WTC11 (cell line): Measurements from ENCODE around the gene JUP. TPM values are rescaled to one million over a fixed set of nuclear protein-coding genes. Genes with fewer than 3 reads are reported as not detected.

Experiments
- ATAC-seq: fragments of 200-7000 bp; cut with Tn5 transposase; 2 replicates; pipeline ENCODE4 v1.10.0; 2021; ENCODE audit warnings: mild to moderate bottlenecking, moderate library complexity
- CTCF ChIA-PET: fragments of 300-600 bp; sonication (Branson Sonifier 250); formaldehyde crosslinking; loops from one replicate; lab custom pipeline; 2021; ENCODE audit warnings: antibody characterized with exemption; lab: Charles Lee
- POLR2A ChIA-PET: fragments of 350-600 bp; sonication (Branson Sonifier 250); formaldehyde crosslinking; loops from one replicate; lab custom pipeline; 2021; ENCODE audit warnings: antibody characterized with exemption; lab: Charles Lee
- DNase-seq: peaks from one replicate; pipeline ENCODE4 v3.0.0; 2021; ENCODE audit warnings: low spot score
- H3K27ac Mint-ChIP-seq: 2 replicates; pipeline ENCODE4 v1.8.0; 2021; ENCODE audit warnings: mixed read lengths
- H3K27me3 Mint-ChIP-seq: 2 replicates; pipeline ENCODE4 v1.8.0; 2021; ENCODE audit warnings: low read depth, mild to moderate bottlenecking, moderate library complexity, mixed read lengths
- H3K36me3 Mint-ChIP-seq: 2 replicates; pipeline ENCODE4 v1.8.0; 2021; ENCODE audit warnings: mixed read lengths
- H3K4me1 Mint-ChIP-seq: 2 replicates; pipeline ENCODE4 v1.8.0; 2022; ENCODE audit warnings: mixed read lengths
- H3K4me3 Mint-ChIP-seq: 2 replicates; pipeline ENCODE4 v1.8.0; 2021; ENCODE audit warnings: mild to moderate bottlenecking, moderate library complexity, mixed read lengths
- H3K9me3 Mint-ChIP-seq: 2 replicates; pipeline ENCODE4 v1.8.0; 2021; ENCODE audit warnings: mixed read lengths
- ATF1 ChIP-seq: sonication (generic); formaldehyde crosslinking; IDR thresholded peaks from 2 replicates; pipeline ENCODE4 v1.8.1; 2023; ENCODE audit warnings: mild to moderate bottlenecking, moderate library complexity, missing genetic modification reagents
- CTCF ChIP-seq: fragments of 200-600 bp; IDR thresholded peaks from 2 replicates; pipeline ENCODE4 v1.8.0; 2022; ENCODE audit warnings: antibody characterized with exemption
- ELF4 ChIP-seq: sonication (generic); formaldehyde crosslinking; IDR thresholded peaks from 2 replicates; pipeline ENCODE4 v1.8.1; 2022; ENCODE audit warnings: low read depth, mild to moderate bottlenecking, moderate library complexity, missing genetic modification reagents
- ETV6 ChIP-seq: sonication (generic); formaldehyde crosslinking; IDR thresholded peaks from 2 replicates; pipeline ENCODE4 v1.8.1; 2022; ENCODE audit warnings: mild to moderate bottlenecking, missing genetic modification reagents
- KAT7 ChIP-seq: sonication (generic); formaldehyde crosslinking; IDR thresholded peaks from 2 replicates; pipeline ENCODE4 v1.8.1; 2023; ENCODE audit warnings: missing genetic modification reagents, mild to moderate bottlenecking, borderline replicate concordance
- MXD4 ChIP-seq: fragments of 250-450 bp; sonication (Bioruptor Pico); IDR thresholded peaks from 2 replicates; pipeline ENCODE4 v1.8.0; 2021; ENCODE audit warnings: mild to moderate bottlenecking, moderate library complexity, borderline replicate concordance
- PRDM15 ChIP-seq: sonication (generic); formaldehyde crosslinking; IDR thresholded peaks from 2 replicates; pipeline ENCODE4 v1.8.0; 2022; ENCODE audit warnings: missing genetic modification reagents
- PRRX2 ChIP-seq: fragments of 250-450 bp; sonication (Bioruptor Pico); IDR thresholded peaks from 2 replicates; pipeline ENCODE4 v1.8.0; 2021; ENCODE audit warnings: mild to moderate bottlenecking
- RELA ChIP-seq: sonication (generic); formaldehyde crosslinking; IDR thresholded peaks from 2 replicates; pipeline ENCODE4 v1.8.1; 2022; ENCODE audit warnings: missing genetic modification reagents, mild to moderate bottlenecking, borderline replicate concordance
- SMAD3 ChIP-seq: sonication (generic); formaldehyde crosslinking; IDR thresholded peaks from 2 replicates; pipeline ENCODE4 v1.8.0; 2022; ENCODE audit warnings: missing genetic modification reagents, mild to moderate bottlenecking, borderline replicate concordance
- TCF7 ChIP-seq: sonication (generic); formaldehyde crosslinking; IDR thresholded peaks from 2 replicates; pipeline ENCODE4 v1.8.0; 2022; ENCODE audit warnings: mild to moderate bottlenecking, low read depth, missing genetic modification reagents, moderate library complexity
- total RNA-seq: library from RNA; stranded (reverse); gene quantifications from 3 replicates; pipeline ENCODE4 v1.2.3, GENCODE V29; 2021
- TF ChIP-seq, protein P1 (sequence below): sonication (generic); formaldehyde crosslinking; IDR thresholded peaks from 2 replicates; pipeline ENCODE4 v1.8.1; 2022; ENCODE audit warnings: mild to moderate bottlenecking, moderate library complexity, missing genetic modification reagents
- TF ChIP-seq, protein P2 (sequence below): fragments of 250-450 bp; sonication (Bioruptor Pico); IDR thresholded peaks from 2 replicates; pipeline ENCODE4 v1.9.0; 2021; ENCODE audit warnings: mild to moderate bottlenecking
- TF ChIP-seq, protein P3 (sequence below): sonication (generic); formaldehyde crosslinking; IDR thresholded peaks from 2 replicates; pipeline ENCODE4 v1.8.0; 2023; ENCODE audit warnings: missing genetic modification reagents

Gene JUP
- total RNA-seq, 1 experiment from 2014 or later: 103 TPM

DNA sequence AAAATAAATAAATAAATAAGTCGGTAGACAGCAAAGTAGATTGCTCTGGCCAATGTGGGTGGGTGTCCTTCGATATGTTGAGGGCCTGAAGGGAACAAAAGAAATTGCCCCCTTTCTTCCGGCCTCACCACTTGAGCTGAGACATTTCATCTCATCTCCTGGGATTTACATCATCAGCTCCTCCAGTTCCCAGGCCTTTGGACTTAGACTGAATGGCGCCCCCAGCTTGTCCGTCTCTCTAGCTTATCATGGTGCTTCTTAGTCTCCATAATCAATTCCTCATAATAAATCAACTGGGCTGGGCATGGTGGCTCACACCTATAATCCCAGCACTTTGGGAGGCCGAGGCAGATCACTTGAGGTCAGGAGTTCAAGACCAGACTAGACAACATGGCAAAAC, 38.2 kb downstream of the JUP start (continued):
- TF ChIP-seq, protein P1, sequence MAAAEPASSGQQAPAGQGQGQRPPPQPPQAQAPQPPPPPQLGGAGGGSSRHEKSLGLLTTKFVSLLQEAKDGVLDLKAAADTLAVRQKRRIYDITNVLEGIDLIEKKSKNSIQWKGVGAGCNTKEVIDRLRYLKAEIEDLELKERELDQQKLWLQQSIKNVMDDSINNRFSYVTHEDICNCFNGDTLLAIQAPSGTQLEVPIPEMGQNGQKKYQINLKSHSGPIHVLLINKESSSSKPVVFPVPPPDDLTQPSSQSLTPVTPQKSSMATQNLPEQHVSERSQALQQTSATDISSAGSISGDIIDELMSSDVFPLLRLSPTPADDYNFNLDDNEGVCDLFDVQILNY (CRISPR knock-in tag): no peak
- TF ChIP-seq KAT7 (CRISPR knock-in tag) (no peak), ETV6 (CRISPR knock-in tag) (no peak)
- TF ChIP-seq, protein P2, sequence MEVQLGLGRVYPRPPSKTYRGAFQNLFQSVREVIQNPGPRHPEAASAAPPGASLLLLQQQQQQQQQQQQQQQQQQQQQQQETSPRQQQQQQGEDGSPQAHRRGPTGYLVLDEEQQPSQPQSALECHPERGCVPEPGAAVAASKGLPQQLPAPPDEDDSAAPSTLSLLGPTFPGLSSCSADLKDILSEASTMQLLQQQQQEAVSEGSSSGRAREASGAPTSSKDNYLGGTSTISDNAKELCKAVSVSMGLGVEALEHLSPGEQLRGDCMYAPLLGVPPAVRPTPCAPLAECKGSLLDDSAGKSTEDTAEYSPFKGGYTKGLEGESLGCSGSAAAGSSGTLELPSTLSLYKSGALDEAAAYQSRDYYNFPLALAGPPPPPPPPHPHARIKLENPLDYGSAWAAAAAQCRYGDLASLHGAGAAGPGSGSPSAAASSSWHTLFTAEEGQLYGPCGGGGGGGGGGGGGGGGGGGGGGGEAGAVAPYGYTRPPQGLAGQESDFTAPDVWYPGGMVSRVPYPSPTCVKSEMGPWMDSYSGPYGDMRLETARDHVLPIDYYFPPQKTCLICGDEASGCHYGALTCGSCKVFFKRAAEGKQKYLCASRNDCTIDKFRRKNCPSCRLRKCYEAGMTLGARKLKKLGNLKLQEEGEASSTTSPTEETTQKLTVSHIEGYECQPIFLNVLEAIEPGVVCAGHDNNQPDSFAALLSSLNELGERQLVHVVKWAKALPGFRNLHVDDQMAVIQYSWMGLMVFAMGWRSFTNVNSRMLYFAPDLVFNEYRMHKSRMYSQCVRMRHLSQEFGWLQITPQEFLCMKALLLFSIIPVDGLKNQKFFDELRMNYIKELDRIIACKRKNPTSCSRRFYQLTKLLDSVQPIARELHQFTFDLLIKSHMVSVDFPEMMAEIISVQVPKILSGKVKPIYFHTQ: no peak
- TF ChIP-seq, protein P3, sequence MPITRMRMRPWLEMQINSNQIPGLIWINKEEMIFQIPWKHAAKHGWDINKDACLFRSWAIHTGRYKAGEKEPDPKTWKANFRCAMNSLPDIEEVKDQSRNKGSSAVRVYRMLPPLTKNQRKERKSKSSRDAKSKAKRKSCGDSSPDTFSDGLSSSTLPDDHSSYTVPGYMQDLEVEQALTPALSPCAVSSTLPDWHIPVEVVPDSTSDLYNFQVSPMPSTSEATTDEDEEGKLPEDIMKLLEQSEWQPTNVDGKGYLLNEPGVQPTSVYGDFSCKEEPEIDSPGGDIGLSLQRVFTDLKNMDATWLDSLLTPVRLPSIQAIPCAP (CRISPR knock-in tag): no peak

- Mint-ChIP-seq H3K27me3 (peaks cover 13% of the 10 kb centered on the region), H3K4me3 (no peak overlapping the region), H3K36me3 (no peaks in the 10 kb centered on the region), H3K9me3 (no peaks in the 10 kb centered on the region)
- ATAC-seq: no peak
- TF ChIP-seq PRDM15 (CRISPR knock-in tag): peak; percentile 47
- no peak for TF ChIP-seq TCF7 (CRISPR knock-in tag)
- TF ChIP-seq, all 79 proteins: peak for 1
- POLR2A ChIA-PET: no interaction called here
- Mint-ChIP-seq H3K27ac (no peak overlapping the region; the same call in 1 of the 2 replicates), H3K4me1 (peaks cover 18% of the 10 kb centered on the region)
- CTCF ChIA-PET: interaction anchor here (0.6 to 2.4 kb wide), 4 partner anchors 44 to 69 kb away, joined by 3 to 13 read pairs (median 8); partner anchors contain the start of genes JUP and P3H4
- no peak for DNase-seq
These were observed 44.8 kb downstream of the JUP start for GRCh38 chr17:41741709-41742108.

DNA sequence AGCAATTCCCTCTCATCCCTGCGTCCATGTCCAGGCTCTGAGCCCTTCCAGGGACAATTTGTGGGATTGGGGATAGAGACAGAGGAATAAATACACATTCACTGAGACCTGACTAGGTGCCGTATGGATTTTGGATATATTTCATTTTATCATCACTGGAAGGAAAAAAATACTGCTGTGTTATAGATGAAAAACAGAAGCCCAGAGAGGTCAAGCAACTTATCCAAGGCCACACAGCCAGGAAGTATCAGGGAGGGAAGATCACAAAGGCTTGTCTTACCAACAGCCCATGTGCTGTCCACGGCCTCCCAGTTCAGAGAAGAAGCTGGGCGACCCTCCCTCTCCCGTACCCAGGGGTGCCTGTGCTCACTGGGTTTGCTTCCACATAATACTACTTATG, 46.0 kb downstream of the JUP start:
- DNase-seq: no peak
- ChIA-PET CTCF (interaction anchor here (0.5 to 2.1 kb wide), 4 partner anchors 46 to 176 kb away, joined by 3 to 13 read pairs (median 6); partner anchors contain the start of genes JUP and P3H4), POLR2A (no interaction called here)
- Mint-ChIP-seq H3K27me3 (peaks cover 25% of the 10 kb centered on the region), H3K36me3 (no peaks in the 10 kb centered on the region), H3K27ac (no peak overlapping the region), H3K4me1 (peaks cover 18% of the 10 kb centered on the region), H3K9me3 (no peaks in the 10 kb centered on the region), H3K4me3 (no peak overlapping the region)
- no peak for ATAC-seq
- no peak for TF ChIP-seq ATF1 (CRISPR knock-in tag)
- TF ChIP-seq, protein P3 (CRISPR knock-in tag): no peak

GRCh38 chr17:41739661-41740352, 46.7 kb downstream of the JUP start:
- Mint-ChIP-seq H3K4me3 (no peak overlapping the region), H3K27ac (no peak overlapping the region)
- CTCF ChIA-PET: interaction anchor here (0.6 to 2.1 kb wide), 4 partner anchors 47 to 1422 kb away, joined by 3 to 13 read pairs (median 6); partner anchors contain the start of genes JUP and P3H4
- TF ChIP-seq SMAD3 (CRISPR knock-in tag): no peak
- no peak for TF ChIP-seq MXD4 (CRISPR knock-in tag)
- no peak for TF ChIP-seq RELA (CRISPR knock-in tag)
- no peak for TF ChIP-seq CTCF
- TF ChIP-seq ELF4 (CRISPR knock-in tag): no peak
- TF ChIP-seq PRRX2 (CRISPR knock-in tag): no peak

More at GRCh38 chr17:41739661-41740352, 46.7 kb downstream of the JUP start:
- H3K4me1 Mint-ChIP-seq: peaks cover 20% of the 10 kb centered on the region
- DNase-seq: no peak
- no peaks in the 10 kb centered on the region for H3K36me3 Mint-ChIP-seq
- no peak for ATAC-seq
- peaks cover 32% of the 10 kb centered on the region for H3K27me3 Mint-ChIP-seq
- no peaks in the 10 kb centered on the region for H3K9me3 Mint-ChIP-seq
- POLR2A ChIA-PET: no interaction called here
